Esophagus muscularis mucosa (tissue), 4 donors: Measurements from ENCODE around the gene AGAP1.

Source experiments
- EP300 ChIP-seq: sonication (generic); formaldehyde crosslinking; IDR thresholded peaks from one replicate; pipeline ENCODE4 v1.6.1; 2017; ENCODE audit warnings: antibody characterized with exemption
- POLR2A ChIP-seq: fragments of 450-650 bp; IDR thresholded peaks from one replicate; pipeline ENCODE4 v1.6.1; 2017; ENCODE audit warnings: antibody characterized with exemption, moderate library complexity, mild to moderate bottlenecking, low read depth
- POLR2AphosphoS5 ChIP-seq, 2 donors: sonication (generic); formaldehyde crosslinking; IDR thresholded peaks; one replicate each; pipeline ENCODE4 v1.6.1; 2017; ENCODE audit warnings: antibody characterized with exemption in 2 of 2
- TF ChIP-seq, protein P1 (sequence below), 3 experiments: fragments of 200-600 bp in 2 of 3; fragments of 450-650 bp in 1 of 3; sonication (generic) in 2 of 3; IDR thresholded peaks; one replicate each; pipeline ENCODE4 v1.5.1; 2017 to 2019; ENCODE audit warnings: antibody characterized with exemption in 3 of 3, mild to moderate bottlenecking in 2 of 3, moderate library complexity in 1 of 3

DNA sequence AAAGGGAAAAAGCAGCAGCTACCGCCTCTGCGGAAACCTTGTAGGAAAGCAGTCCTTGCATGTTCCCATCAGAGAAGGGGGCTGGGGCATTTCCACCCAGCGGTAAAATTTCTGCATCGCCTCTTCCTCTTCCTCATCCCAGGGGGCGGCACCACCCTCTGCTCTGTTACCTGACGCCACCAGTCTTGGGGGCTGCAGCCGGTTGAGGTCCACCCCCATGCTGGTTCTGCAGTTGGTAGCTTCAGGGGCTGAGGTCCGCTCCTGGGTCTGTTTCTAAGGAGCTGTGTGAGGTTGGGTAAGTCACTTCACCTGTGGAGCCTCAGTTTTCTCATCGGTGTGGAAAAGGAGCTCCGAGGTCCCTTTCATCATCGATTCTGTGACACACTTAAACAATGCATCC is 14.2 kb upstream of the AGAP1 start:
- TF ChIP-seq EP300 (no peak), POLR2A (no peak), POLR2AphosphoS5 (IDR thresholded peaks at IDR 0.05) (no peak)
- TF ChIP-seq, protein P1, sequence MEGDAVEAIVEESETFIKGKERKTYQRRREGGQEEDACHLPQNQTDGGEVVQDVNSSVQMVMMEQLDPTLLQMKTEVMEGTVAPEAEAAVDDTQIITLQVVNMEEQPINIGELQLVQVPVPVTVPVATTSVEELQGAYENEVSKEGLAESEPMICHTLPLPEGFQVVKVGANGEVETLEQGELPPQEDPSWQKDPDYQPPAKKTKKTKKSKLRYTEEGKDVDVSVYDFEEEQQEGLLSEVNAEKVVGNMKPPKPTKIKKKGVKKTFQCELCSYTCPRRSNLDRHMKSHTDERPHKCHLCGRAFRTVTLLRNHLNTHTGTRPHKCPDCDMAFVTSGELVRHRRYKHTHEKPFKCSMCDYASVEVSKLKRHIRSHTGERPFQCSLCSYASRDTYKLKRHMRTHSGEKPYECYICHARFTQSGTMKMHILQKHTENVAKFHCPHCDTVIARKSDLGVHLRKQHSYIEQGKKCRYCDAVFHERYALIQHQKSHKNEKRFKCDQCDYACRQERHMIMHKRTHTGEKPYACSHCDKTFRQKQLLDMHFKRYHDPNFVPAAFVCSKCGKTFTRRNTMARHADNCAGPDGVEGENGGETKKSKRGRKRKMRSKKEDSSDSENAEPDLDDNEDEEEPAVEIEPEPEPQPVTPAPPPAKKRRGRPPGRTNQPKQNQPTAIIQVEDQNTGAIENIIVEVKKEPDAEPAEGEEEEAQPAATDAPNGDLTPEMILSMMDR (IDR thresholded peaks at IDR 0.05): no peak
